ENCODE results near the gene SETD3. TPM values are rescaled to one million over a fixed set of nuclear protein-coding genes. Genes with fewer than 3 reads are reported as not detected.
A peak's percentile ranks its signal among the peaks of the same experiment; 100 is the strongest.

Gene SETD3
- total RNA-seq, 1 donor from 2014 or later = 49.1 TPM

- DNase-seq (ENCODE audit: extremely low spot score, unreplicated experiment) = peak; percentile 27
- Mint-ChIP-seq H3K27ac (ENCODE audit: unreplicated experiment) (no peak overlapping the region), H3K36me3 (ENCODE audit: unreplicated experiment) (peaks cover 53% of the 10 kb centered on the region), H3K9me3 (ENCODE audit: unreplicated experiment) (no peaks in the 10 kb centered on the region), H3K27me3 (ENCODE audit: unreplicated experiment) (no peaks in the 10 kb centered on the region), H3K4me1 (ENCODE audit: unreplicated experiment) (no peaks in the 10 kb centered on the region), H3K4me3 (ENCODE audit: unreplicated experiment) (no peak overlapping the region)
- no peak for TF ChIP-seq CTCF (IDR thresholded peaks at IDR 0.05)
These were observed 78.9 kb downstream of the SETD3 start for GRCh38 chr14:99401621-99402284.

DNA sequence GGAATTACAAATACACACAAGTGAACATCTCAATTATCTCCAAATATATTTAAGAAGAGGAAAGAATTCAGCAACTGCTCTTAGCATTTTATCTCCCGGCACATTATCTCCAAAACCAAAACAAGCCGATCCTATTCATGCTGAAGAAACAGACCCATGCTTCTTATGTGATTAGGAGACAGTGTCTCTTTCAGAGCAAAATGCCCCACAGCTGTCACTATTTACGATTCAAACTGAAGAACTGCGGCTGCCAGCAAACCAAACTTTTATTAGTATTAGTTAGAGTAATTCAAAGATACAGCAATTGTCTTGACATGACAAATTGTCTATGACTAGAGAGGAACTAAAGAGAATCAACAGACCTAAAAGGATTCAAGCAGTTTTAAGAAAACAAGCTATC lies 79.4 kb downstream of the SETD3 start:
- Mint-ChIP-seq H3K27ac (ENCODE audit: unreplicated experiment) (no peak overlapping the region), H3K27me3 (ENCODE audit: unreplicated experiment) (no peaks in the 10 kb centered on the region)
- no peak for TF ChIP-seq CTCF (IDR thresholded peaks at IDR 0.05)

DNA sequence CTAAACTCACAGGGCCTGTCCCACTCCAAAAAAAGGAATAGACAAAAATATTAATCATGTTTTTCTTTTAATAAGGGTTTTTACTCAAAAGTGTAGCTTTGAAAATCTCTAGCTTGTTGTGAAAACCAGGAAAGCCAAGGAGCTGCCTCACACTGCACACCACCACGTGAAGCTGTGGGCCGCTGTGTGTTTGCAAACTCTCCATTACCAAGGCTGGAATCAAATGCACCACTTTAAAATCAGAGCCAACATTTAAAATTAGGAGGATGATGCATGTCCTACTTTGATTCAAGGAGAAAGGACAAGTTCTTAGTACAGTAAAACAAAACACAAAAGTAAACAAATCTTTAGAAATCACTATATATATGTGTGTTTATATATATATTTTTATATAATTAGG lies 83.0 kb downstream of the SETD3 start:
- H3K27me3 Mint-ChIP-seq (ENCODE audit: unreplicated experiment) = no peaks in the 10 kb centered on the region
- no peak overlapping the region for H3K4me3 Mint-ChIP-seq (ENCODE audit: unreplicated experiment)
- H3K36me3 Mint-ChIP-seq (ENCODE audit: unreplicated experiment) = peaks cover 31% of the 10 kb centered on the region
- TF ChIP-seq CTCF (IDR thresholded peaks at IDR 0.05) = no peak
- H3K4me1 Mint-ChIP-seq (ENCODE audit: unreplicated experiment) = no peaks in the 10 kb centered on the region
- H3K9me3 Mint-ChIP-seq (ENCODE audit: unreplicated experiment) = no peaks in the 10 kb centered on the region
- no peak for DNase-seq (ENCODE audit: extremely low spot score, unreplicated experiment)
- H3K27ac Mint-ChIP-seq (ENCODE audit: unreplicated experiment) = no peak overlapping the region

More for the DNA sequence above, 79.4 kb downstream of the SETD3 start:
- H3K4me3 Mint-ChIP-seq (ENCODE audit: unreplicated experiment) = no peak overlapping the region
- H3K36me3 Mint-ChIP-seq (ENCODE audit: unreplicated experiment) = peaks cover 53% of the 10 kb centered on the region
- H3K9me3 Mint-ChIP-seq (ENCODE audit: unreplicated experiment) = no peaks in the 10 kb centered on the region
- H3K4me1 Mint-ChIP-seq (ENCODE audit: unreplicated experiment) = no peaks in the 10 kb centered on the region
- DNase-seq (ENCODE audit: extremely low spot score, unreplicated experiment) = no peak

DNA sequence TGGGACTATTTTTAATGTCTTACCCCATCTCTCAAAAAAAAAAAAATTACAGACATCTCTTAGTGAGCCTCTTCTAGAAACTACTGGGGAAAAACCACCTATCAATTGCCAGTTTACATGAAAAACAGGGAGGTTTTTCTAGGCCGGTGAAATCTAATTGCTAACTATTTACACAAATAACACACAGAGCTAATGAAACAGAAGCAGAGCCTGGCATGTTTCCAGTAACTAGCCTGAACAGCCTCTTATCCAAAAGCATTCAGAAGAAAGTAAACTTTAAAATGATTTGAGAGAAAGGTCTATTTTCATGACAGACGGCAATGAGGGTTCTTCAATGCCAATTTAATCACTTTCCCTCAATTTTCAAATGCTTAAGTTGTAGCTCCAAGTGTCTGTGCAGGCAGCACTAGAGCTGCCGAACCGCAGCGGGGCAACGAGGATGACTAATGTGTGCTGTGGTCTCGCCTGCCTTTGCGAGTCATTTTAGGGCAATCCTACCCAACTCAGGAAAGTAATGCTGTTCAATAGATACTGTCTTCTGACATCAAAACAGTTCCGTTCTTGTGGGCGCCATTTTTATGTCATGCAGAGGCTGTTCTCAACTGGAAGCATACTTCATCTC lies 84.6 kb downstream of the SETD3 start:
- Mint-ChIP-seq H3K27me3 (ENCODE audit: unreplicated experiment) (no peaks in the 10 kb centered on the region), H3K36me3 (ENCODE audit: unreplicated experiment) (peaks cover 25% of the 10 kb centered on the region), H3K9me3 (ENCODE audit: unreplicated experiment) (no peaks in the 10 kb centered on the region), H3K27ac (ENCODE audit: unreplicated experiment) (no peak overlapping the region), H3K4me3 (ENCODE audit: unreplicated experiment) (no peak overlapping the region), H3K4me1 (ENCODE audit: unreplicated experiment) (no peaks in the 10 kb centered on the region)
- no peak for TF ChIP-seq CTCF (IDR thresholded peaks at IDR 0.05)
- no peak for DNase-seq (ENCODE audit: extremely low spot score, unreplicated experiment)

DNA sequence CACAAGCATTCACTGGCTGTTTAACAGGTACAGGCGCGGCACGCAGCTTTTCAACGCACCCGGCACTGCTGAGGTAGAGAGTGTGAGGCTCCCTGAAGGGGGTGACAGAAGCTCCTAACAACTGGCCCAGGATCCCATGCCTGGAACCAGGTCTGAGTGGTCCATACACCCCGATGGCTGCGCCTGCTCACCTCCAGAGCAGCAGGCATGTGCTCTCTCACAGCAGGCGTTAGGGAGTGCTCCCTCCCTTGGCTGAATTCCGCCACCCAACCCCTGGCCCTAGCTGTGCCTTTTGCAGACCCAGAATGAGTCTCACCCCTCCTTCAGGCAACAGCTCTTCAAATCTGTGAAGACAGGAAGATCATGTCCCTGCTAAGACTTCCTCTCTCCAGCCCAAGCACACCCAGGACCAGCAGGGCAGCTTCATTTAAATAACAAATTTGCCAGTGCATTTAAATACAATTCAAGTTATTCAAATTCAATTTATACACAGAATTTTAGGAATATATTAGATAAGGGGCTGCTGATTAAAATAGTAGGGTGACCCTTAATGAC lies 86.0 kb downstream of the SETD3 start:
- peaks cover 18% of the 10 kb centered on the region for H3K36me3 Mint-ChIP-seq (ENCODE audit: unreplicated experiment)

More for the DNA sequence above, 86.0 kb downstream of the SETD3 start:
- no peak for DNase-seq (ENCODE audit: extremely low spot score, unreplicated experiment)
- H3K9me3 Mint-ChIP-seq (ENCODE audit: unreplicated experiment) = no peaks in the 10 kb centered on the region
- no peak overlapping the region for H3K4me3 Mint-ChIP-seq (ENCODE audit: unreplicated experiment)
- TF ChIP-seq CTCF (IDR thresholded peaks at IDR 0.05) = no peak
- no peaks in the 10 kb centered on the region for H3K4me1 Mint-ChIP-seq (ENCODE audit: unreplicated experiment)
- H3K27me3 Mint-ChIP-seq (ENCODE audit: unreplicated experiment) = no peaks in the 10 kb centered on the region
- no peak overlapping the region for H3K27ac Mint-ChIP-seq (ENCODE audit: unreplicated experiment)
